ENCODE data around the gene YIPF3. TPM values are rescaled to one million over a fixed set of nuclear protein-coding genes. Genes with fewer than 3 reads are reported as not detected.
"Not testable (repeated sequence)": the region's sequence is repeated elsewhere in the genome, so short reads cannot be mapped to it uniquely, and the experiment has no call there.

Gene YIPF3
- total RNA-seq, 2 donors from 2014 or later: 79.4 to 122 TPM

DNA sequence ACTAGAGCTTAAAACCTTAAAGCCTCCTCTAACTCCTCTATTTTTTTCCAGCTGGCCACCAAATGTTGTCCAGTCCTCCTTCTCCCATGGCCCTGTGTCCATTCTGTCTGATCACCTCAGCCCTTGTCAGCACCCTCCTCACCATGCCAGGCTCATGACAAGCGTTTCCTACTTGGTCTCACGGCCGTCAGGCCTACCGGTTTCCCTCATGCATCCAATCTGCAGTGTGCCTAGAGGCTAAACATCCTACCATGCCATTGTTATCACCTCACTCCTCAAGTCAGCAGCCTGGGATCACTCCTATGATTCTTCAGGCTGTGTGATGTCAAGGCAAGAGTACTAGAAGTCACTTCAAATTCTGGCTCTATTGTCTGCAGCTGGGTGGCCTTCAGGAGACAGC lies 49.0 kb downstream of the YIPF3 start:
- H3K4me1 ChIP-seq: no peaks in the 10 kb centered on the region
- no peak overlapping the region for H3K4me3 ChIP-seq
- ATAC-seq (no peak), DNase-seq (no peak)
- no peak overlapping the region for H3K27ac ChIP-seq
- no peaks in the 10 kb centered on the region for H3K27me3 ChIP-seq
- H3K36me3 ChIP-seq (replicated peaks in 1 of 2; ENCODE audit: insufficient read depth in 1 of 2, low read depth in 2 of 2): no peaks in the 10 kb centered on the region
- WGBS, 2 donors: 73 to 82% methylated on average over 4 of the region's 4 CpGs
- no peaks in the 10 kb centered on the region for H3K9me3 ChIP-seq
- TF ChIP-seq, protein P1, sequence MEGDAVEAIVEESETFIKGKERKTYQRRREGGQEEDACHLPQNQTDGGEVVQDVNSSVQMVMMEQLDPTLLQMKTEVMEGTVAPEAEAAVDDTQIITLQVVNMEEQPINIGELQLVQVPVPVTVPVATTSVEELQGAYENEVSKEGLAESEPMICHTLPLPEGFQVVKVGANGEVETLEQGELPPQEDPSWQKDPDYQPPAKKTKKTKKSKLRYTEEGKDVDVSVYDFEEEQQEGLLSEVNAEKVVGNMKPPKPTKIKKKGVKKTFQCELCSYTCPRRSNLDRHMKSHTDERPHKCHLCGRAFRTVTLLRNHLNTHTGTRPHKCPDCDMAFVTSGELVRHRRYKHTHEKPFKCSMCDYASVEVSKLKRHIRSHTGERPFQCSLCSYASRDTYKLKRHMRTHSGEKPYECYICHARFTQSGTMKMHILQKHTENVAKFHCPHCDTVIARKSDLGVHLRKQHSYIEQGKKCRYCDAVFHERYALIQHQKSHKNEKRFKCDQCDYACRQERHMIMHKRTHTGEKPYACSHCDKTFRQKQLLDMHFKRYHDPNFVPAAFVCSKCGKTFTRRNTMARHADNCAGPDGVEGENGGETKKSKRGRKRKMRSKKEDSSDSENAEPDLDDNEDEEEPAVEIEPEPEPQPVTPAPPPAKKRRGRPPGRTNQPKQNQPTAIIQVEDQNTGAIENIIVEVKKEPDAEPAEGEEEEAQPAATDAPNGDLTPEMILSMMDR (IDR thresholded peaks at IDR 0.05): no peak
- TF ChIP-seq POLR2A (IDR thresholded peaks at IDR 0.05): no peak
- intact Hi-C loops (cut with DNase I): no loop called here

DNA sequence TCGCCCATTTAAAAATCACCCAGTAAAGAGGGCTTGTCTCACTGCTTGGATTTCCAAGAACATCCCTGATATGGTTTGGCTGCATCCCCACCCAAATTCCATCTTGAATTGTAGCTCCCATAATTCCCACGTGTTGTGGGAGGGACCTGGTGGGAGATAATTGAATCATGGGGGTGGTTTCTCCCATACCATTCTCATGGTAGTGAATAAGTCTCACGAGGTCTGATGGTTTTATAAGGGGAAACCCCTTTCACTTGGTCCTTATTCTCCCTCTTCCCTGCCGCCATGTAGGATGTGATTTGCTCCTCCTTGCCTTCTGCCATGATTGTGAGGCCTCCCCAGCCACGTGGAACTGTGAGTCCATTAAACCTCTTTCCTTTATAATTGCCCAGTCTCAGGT lies 49.5 kb downstream of the YIPF3 start:
- 65 to 71% methylated on average over 5 of the region's 5 CpGs for WGBS, 2 donors
- H3K27me3 ChIP-seq; H3K36me3 ChIP-seq (replicated peaks in 1 of 2; ENCODE audit: insufficient read depth in 1 of 2, low read depth in 2 of 2); ATAC-seq; DNase-seq; intact Hi-C loops (cut with DNase I); H3K4me3 ChIP-seq; H3K27ac ChIP-seq; H3K4me1 ChIP-seq; H3K9me3 ChIP-seq: not testable (repeated sequence)

DNA sequence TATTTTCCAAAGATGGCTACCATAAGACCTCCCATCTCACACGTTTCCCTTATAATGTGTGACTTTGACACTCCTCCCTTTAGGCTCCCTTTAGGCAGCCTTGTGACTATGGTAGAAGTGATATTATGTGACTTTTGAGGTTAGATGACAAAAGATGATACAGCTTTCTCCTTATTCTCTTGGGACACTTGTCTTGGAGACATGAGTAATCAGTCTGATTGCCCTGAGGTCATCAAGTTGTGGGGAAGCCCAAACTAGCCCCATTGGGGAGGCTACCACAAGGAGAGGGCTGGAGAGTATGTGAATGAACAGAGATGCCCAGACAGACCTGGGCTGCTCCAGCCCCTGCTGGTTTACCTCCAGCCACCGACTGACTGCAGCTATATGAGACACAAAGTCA lies 50.8 kb downstream of the YIPF3 start:
- DNase-seq (no peak), ATAC-seq (no peak)
- H3K27ac ChIP-seq: no peak overlapping the region
- intact Hi-C loops (cut with DNase I): no loop called here
- no peaks in the 10 kb centered on the region for H3K27me3 ChIP-seq
- no peaks in the 10 kb centered on the region for H3K9me3 ChIP-seq
- WGBS, 2 donors: 33 to 38% methylated on average over 2 of the region's 2 CpGs
- H3K4me1 ChIP-seq: no peaks in the 10 kb centered on the region
- H3K36me3 ChIP-seq (replicated peaks in 1 of 2; ENCODE audit: insufficient read depth in 1 of 2, low read depth in 2 of 2): no peaks in the 10 kb centered on the region
- TF ChIP-seq, protein P1 (IDR thresholded peaks at IDR 0.05): no peak
- TF ChIP-seq POLR2A (IDR thresholded peaks at IDR 0.05): no peak
- H3K4me3 ChIP-seq: no peak overlapping the region

DNA sequence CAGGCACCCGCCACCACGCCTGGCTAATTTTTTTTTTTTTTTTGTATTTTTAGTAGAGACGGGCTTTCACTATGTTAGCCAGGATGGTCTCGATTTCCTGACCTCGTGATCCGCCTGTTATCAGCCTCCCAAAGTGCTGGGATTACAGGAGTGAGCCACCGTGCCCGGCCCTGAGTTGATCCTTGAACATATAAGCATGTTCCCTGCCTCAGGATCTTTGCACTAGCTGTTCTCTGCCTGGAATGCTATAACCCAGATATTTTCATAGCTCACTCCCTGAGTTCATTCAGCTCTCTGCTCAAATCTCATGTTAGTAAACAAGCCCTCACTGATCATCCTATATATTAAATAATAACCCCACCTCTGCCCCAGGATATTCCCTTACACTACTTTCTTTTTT lies 52.4 kb downstream of the YIPF3 start:
- DNase-seq: no peak
- intact Hi-C loops (cut with DNase I): no loop called here
- WGBS, 2 donors: 63 to 75% methylated on average over 8 of the region's 8 CpGs
- TF ChIP-seq, protein P1 (IDR thresholded peaks at IDR 0.05): no peak
- no peak for TF ChIP-seq POLR2A (IDR thresholded peaks at IDR 0.05)
- Histone ChIP-seq H3K36me3 (replicated peaks in 1 of 2; ENCODE audit: insufficient read depth in 1 of 2, low read depth in 2 of 2) (no peaks in the 10 kb centered on the region), H3K4me1 (no peaks in the 10 kb centered on the region), H3K9me3 (no peaks in the 10 kb centered on the region), H3K4me3 (no peak overlapping the region), H3K27ac (no peak overlapping the region), H3K27me3 (no peaks in the 10 kb centered on the region)
- no peak for ATAC-seq

DNA sequence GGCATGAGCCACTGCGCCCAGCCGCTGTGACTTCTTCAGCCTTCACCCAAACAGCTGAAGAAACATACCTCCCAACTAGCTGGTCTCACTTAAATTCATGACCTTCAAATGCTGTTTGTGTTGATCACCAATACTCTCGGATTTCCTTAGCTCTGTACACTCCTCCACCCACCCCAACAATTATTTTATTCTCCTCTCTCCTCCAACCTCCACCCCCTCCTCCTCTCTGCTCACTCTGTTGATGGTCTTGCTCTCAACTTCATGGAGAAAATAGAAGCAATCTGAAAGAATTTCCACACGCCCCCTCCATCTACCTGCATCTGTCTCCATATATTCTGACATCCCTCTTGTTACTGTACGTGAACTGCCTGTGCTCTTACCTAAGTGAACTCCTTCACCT lies 54.8 kb downstream of the YIPF3 start:
- H3K27me3 ChIP-seq: no peaks in the 10 kb centered on the region
- intact Hi-C loops (cut with DNase I): no loop called here
- TF ChIP-seq, protein P1 (IDR thresholded peaks at IDR 0.05): no peak
- TF ChIP-seq POLR2A (IDR thresholded peaks at IDR 0.05): no peak
- no peaks in the 10 kb centered on the region for H3K36me3 ChIP-seq (replicated peaks in 1 of 2; ENCODE audit: insufficient read depth in 1 of 2, low read depth in 2 of 2)
- no peak overlapping the region for H3K4me3 ChIP-seq
- DNase-seq: no peak
- 38 to 43% methylated on average over 5 of the region's 5 CpGs for WGBS, 2 donors
- no peak overlapping the region for H3K27ac ChIP-seq
- H3K4me1 ChIP-seq: no peaks in the 10 kb centered on the region
- no peak for ATAC-seq
- no peaks in the 10 kb centered on the region for H3K9me3 ChIP-seq

Small RNA genes lying within 50 kb of the gene (small RNA-seq; reads per million reads assigned to genes)
- not detected for gene RF00426
- not detected for gene RNU6-1113P

Other genes with a start within 250 kb of the YIPF3 start
- not detected for gene SLC22A7, start 218.7 kb downstream of the YIPF3 start, total RNA-seq
- not detected for gene CRIP3, start 208.1 kb downstream of the YIPF3 start, total RNA-seq
- gene ZNF318, start 147.3 kb downstream of the YIPF3 start, total RNA-seq: 10 to 100 TPM; 14.0 to 14.5 TPM
- 10 to 100 TPM; 17.1 to 44.5 TPM for gene ABCC10, start 89.4 kb downstream of the YIPF3 start, total RNA-seq
- gene DLK2, start 61.4 kb downstream of the YIPF3 start, total RNA-seq: not detected
- gene TJAP1, start 39.4 kb downstream of the YIPF3 start, total RNA-seq: 10 to 100 TPM; 16.9 to 47.5 TPM
- gene LRRC73, start 6.6 kb downstream of the YIPF3 start, total RNA-seq: not detected
- gene POLR1C, start 163 bp upstream of the YIPF3 start, total RNA-seq: 10 to 100 TPM; 19.1 to 20.2 TPM
- gene XPO5, start 59.1 kb upstream of the YIPF3 start, total RNA-seq: 10 to 100 TPM; 16.8 to 20.5 TPM
- gene POLH, start 59.3 kb upstream of the YIPF3 start, total RNA-seq: 1 to 10 TPM; 4.3 to 8.8 TPM
- gene GTPBP2, start 112.3 kb upstream of the YIPF3 start, total RNA-seq: 10 to 100 TPM; 32.9 to 55.0 TPM
- 10 to 100 TPM; 14.8 to 17.4 TPM for gene MAD2L1BP, start 118.9 kb upstream of the YIPF3 start, total RNA-seq
- not detected for gene RSPH9, start 128.1 kb upstream of the YIPF3 start, total RNA-seq
- gene MRPS18A, start 170.9 kb upstream of the YIPF3 start, total RNA-seq: 10 to 100 TPM; 16.9 to 36.3 TPM

Data from body of pancreas (tissue), 4 donors.